A673 (cell line): Measurements from ENCODE around the gene PRELID2.

Experiments used
- EZH2 ChIP-seq: fragments of 200-600 bp; sonication (generic); IDR thresholded peaks from 2 replicates; pipeline ENCODE4 v1.6.1; 2017; ENCODE audit warnings: borderline replicate concordance, low read depth, mild to moderate bottlenecking, mixed read lengths, antibody characterized with exemption, low read length; ENCODE audit not compliant: poor library complexity, severe bottlenecking
- TF ChIP-seq, protein P1 (sequence below): fragments of 300-800, 200-600 bp; sonication (generic); conservative IDR thresholded peaks from 2 replicates; pipeline ENCODE4 v1.5.1; 2017; ENCODE audit warnings: low read depth, mild to moderate bottlenecking, antibody characterized with exemption, low read length, moderate library complexity, mixed read lengths

GRCh38 chr5:145793574-145793973 is 41.6 kb downstream of the PRELID2 start:
- TF ChIP-seq, protein P1, sequence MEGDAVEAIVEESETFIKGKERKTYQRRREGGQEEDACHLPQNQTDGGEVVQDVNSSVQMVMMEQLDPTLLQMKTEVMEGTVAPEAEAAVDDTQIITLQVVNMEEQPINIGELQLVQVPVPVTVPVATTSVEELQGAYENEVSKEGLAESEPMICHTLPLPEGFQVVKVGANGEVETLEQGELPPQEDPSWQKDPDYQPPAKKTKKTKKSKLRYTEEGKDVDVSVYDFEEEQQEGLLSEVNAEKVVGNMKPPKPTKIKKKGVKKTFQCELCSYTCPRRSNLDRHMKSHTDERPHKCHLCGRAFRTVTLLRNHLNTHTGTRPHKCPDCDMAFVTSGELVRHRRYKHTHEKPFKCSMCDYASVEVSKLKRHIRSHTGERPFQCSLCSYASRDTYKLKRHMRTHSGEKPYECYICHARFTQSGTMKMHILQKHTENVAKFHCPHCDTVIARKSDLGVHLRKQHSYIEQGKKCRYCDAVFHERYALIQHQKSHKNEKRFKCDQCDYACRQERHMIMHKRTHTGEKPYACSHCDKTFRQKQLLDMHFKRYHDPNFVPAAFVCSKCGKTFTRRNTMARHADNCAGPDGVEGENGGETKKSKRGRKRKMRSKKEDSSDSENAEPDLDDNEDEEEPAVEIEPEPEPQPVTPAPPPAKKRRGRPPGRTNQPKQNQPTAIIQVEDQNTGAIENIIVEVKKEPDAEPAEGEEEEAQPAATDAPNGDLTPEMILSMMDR = no peak
- TF ChIP-seq EZH2 = no peak
